PC-3 (cell line): ENCODE data around the gene RALGPS1. TPM values are rescaled to one million over a fixed set of nuclear protein-coding genes. Genes with fewer than 3 reads are reported as not detected.

Experiments used
- ATAC-seq: fragments of 200-7000 bp; cut with Tn5 transposase; 2 replicates; pipeline ENCODE4 v1.9.1; 2020; ENCODE audit warnings: mild to moderate bottlenecking, moderate library complexity
- BruUV-seq: library from RNA; stranded (reverse); fragments of 400-500 nt; replicated peaks from 2 replicates; lab custom pipeline; 2021; lab: Mats Ljungman, UMichigan
- CTCF ChIA-PET: fragments of 300-600 bp; sonication (Branson Sonifier 250); formaldehyde crosslinking; loops from one replicate; lab custom pipeline; 2022; ENCODE audit warnings: antibody characterized with exemption; lab: Charles Lee
- POLR2A ChIA-PET: fragments of 300-600 bp; sonication (Branson Sonifier 250); formaldehyde crosslinking; loops from one replicate; lab custom pipeline; 2022; ENCODE audit warnings: antibody characterized with exemption; ENCODE audit not compliant: unreplicated experiment; lab: Charles Lee
- DNase-seq: peaks from one replicate; pipeline ENCODE4 v3.0.0-alpha.2; 2015
- H2AFZ ChIP-seq: fragments of 300-600 bp; sonication (generic); 2 replicates; pipeline ENCODE4 v1.6.0; 2016; ENCODE audit warnings: antibody characterized with exemption, low read length
- H3F3A ChIP-seq: fragments of 300-600 bp; sonication (generic); one replicate; pipeline ENCODE4 v1.6.0; 2017; ENCODE audit warnings: antibody characterized with exemption, low read length, control low read depth, mild to moderate bottlenecking; ENCODE audit not compliant: unreplicated experiment
- H3K27ac ChIP-seq: fragments of 300-600 bp; sonication (generic); 2 replicates; pipeline ENCODE4 v1.5.1; 2016; ENCODE audit warnings: mild to moderate bottlenecking, low read length
- H3K27me3 ChIP-seq: fragments of 300-600 bp; sonication (generic); 2 replicates; pipeline ENCODE4 v1.6.1; 2016; ENCODE audit warnings: low read length, mixed read lengths
- H3K36me3 ChIP-seq: fragments of 300-600 bp; sonication (generic); 2 replicates; pipeline ENCODE4 v1.6.1; 2016; ENCODE audit warnings: low read depth, mixed run types, low read length, mixed read lengths
- H3K4me1 ChIP-seq: fragments of 300-600 bp; sonication (generic); 2 replicates; pipeline ENCODE4 v1.5.1; 2016; ENCODE audit warnings: low read length; ENCODE audit not compliant: insufficient read depth
- H3K4me2 ChIP-seq: fragments of 300-600 bp; sonication (generic); 2 replicates; pipeline ENCODE4 v1.6.0; 2016; ENCODE audit warnings: low read length
- H3K4me3 ChIP-seq: fragments of 300-600 bp; sonication (generic); 2 replicates; pipeline ENCODE4 v1.5.1; 2016; ENCODE audit warnings: mild to moderate bottlenecking, low read length, mixed read lengths
- H3K79me2 ChIP-seq: fragments of 300-600 bp; sonication (generic); 2 replicates; pipeline ENCODE4 v1.6.1; 2017; ENCODE audit warnings: low read length, mixed read lengths
- H3K9ac ChIP-seq: fragments of 300-600 bp; sonication (generic); 2 replicates; pipeline ENCODE4 v1.6.0; 2016; ENCODE audit warnings: mild to moderate bottlenecking, low read length
- H3K9me2 ChIP-seq: fragments of 300-600 bp; sonication (generic); replicated peaks from 2 replicates; pipeline ENCODE4 v1.6.1; 2016; ENCODE audit warnings: mixed run types, low read length, mixed read lengths
- H3K9me3 ChIP-seq: fragments of 300-600 bp; sonication (generic); 2 replicates; pipeline ENCODE4 v1.6.1; 2016; ENCODE audit warnings: low read length, mixed read lengths
- H4K20me1 ChIP-seq: fragments of 300-600 bp; sonication (generic); 2 replicates; pipeline ENCODE4 v1.6.1; 2016; ENCODE audit warnings: low read length, mixed read lengths
- EZH2 ChIP-seq: fragments of 300-600 bp; sonication (generic); IDR thresholded peaks from one replicate; pipeline ENCODE4 v1.6.1; 2017; ENCODE audit warnings: antibody characterized with exemption, mild to moderate bottlenecking, low read length; ENCODE audit not compliant: unreplicated experiment
- EZH2phosphoT487 ChIP-seq: fragments of 300-600 bp; sonication (generic); IDR thresholded peaks from 2 replicates; pipeline ENCODE4 v1.6.1; 2018; ENCODE audit warnings: mild to moderate bottlenecking, antibody characterized with exemption, low read length, borderline replicate concordance
- intact Hi-C: fragments of 100-400 bp; cut with micrococcal nuclease; formaldehyde crosslinking; loops from 2 replicates; pipeline ENCODE4 v1.9.0; 2023
- total RNA-seq: library from RNA; depleted of rRNA; stranded (reverse); fragments of >200 nt; gene quantifications from 2 replicates; pipeline ENCODE4 v1.2.3, GENCODE V29; 2014
- TF ChIP-seq, protein P1 (sequence below): fragments of 300-600 bp; sonication (generic); conservative IDR thresholded peaks from 2 replicates; pipeline ENCODE4 v1.5.1; 2017; ENCODE audit warnings: antibody characterized with exemption, low read depth, mild to moderate bottlenecking, low read length

The RALGPS1 gene
- total RNA-seq, 1 experiment from 2014 or later, result 10.2 TPM

DNA sequence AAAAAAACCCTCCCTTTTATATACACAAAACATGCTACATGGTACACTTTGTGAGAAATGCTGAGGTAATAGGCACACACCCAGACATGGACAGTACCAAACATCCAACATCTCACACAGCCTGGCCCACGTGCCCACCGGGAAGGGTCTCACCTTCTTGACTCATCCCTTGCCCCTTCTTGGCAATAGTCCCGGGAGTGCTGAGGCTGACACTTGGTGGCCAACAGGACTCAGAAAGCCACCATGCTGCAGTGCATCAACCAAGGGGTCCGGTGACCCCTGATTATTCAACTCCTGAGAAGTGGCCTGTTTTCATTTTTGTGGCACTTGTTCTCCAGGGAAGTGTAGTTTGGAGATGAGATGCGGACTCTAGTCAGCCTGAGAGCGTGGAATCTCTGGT, 172.8 kb downstream of the RALGPS1 start:
- no peak for TF ChIP-seq EZH2phosphoT487
- TF ChIP-seq, protein P1, sequence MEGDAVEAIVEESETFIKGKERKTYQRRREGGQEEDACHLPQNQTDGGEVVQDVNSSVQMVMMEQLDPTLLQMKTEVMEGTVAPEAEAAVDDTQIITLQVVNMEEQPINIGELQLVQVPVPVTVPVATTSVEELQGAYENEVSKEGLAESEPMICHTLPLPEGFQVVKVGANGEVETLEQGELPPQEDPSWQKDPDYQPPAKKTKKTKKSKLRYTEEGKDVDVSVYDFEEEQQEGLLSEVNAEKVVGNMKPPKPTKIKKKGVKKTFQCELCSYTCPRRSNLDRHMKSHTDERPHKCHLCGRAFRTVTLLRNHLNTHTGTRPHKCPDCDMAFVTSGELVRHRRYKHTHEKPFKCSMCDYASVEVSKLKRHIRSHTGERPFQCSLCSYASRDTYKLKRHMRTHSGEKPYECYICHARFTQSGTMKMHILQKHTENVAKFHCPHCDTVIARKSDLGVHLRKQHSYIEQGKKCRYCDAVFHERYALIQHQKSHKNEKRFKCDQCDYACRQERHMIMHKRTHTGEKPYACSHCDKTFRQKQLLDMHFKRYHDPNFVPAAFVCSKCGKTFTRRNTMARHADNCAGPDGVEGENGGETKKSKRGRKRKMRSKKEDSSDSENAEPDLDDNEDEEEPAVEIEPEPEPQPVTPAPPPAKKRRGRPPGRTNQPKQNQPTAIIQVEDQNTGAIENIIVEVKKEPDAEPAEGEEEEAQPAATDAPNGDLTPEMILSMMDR, result no peak
- TF ChIP-seq EZH2, result no peak
- Histone ChIP-seq H3K36me3 (no peaks in the 10 kb centered on the region), H4K20me1 (no peaks in the 10 kb centered on the region), H3K9me3 (no peaks in the 10 kb centered on the region), H2AFZ (no peak overlapping the region), H3K4me3 (no peak overlapping the region), H3K4me2 (no peak overlapping the region), H3K9ac (no peak overlapping the region), H3K79me2 (no peaks in the 10 kb centered on the region), H3K9me2 (no peaks in the 10 kb centered on the region), H3K27ac (no peak overlapping the region), H3K4me1 (no peaks in the 10 kb centered on the region), H3K27me3 (no peaks in the 10 kb centered on the region), H3F3A (no peaks in the 10 kb centered on the region)
- CTCF ChIA-PET, result no interaction called here
- DNase-seq, result no peak
- intact Hi-C loops, result no loop called here
- POLR2A ChIA-PET, result no interaction called here
- ATAC-seq, result no peak
- BruUV-seq, result no TSS peak

GRCh38 chr9:127087836-127088235, 173.3 kb downstream of the RALGPS1 start:
- H2AFZ ChIP-seq, result no peak overlapping the region
- no peak overlapping the region for H3K9ac ChIP-seq
- no peaks in the 10 kb centered on the region for H3F3A ChIP-seq
- no peaks in the 10 kb centered on the region for H3K9me2 ChIP-seq
- BruUV-seq, result no TSS peak
- no peaks in the 10 kb centered on the region for H3K9me3 ChIP-seq
- no peaks in the 10 kb centered on the region for H3K4me1 ChIP-seq
- H3K36me3 ChIP-seq, result no peaks in the 10 kb centered on the region
- no peak overlapping the region for H3K4me2 ChIP-seq
- ATAC-seq, result no peak
- H4K20me1 ChIP-seq, result no peaks in the 10 kb centered on the region
- H3K79me2 ChIP-seq, result no peaks in the 10 kb centered on the region
- TF ChIP-seq EZH2, result no peak
- TF ChIP-seq EZH2phosphoT487, result no peak
- TF ChIP-seq, protein P1, result no peak
- no peak overlapping the region for H3K4me3 ChIP-seq
- intact Hi-C loops, result no loop called here
- POLR2A ChIA-PET, result no interaction called here
- DNase-seq, result no peak
- no peak overlapping the region for H3K27ac ChIP-seq
- H3K27me3 ChIP-seq, result no peaks in the 10 kb centered on the region
- CTCF ChIA-PET, result no interaction called here

DNA sequence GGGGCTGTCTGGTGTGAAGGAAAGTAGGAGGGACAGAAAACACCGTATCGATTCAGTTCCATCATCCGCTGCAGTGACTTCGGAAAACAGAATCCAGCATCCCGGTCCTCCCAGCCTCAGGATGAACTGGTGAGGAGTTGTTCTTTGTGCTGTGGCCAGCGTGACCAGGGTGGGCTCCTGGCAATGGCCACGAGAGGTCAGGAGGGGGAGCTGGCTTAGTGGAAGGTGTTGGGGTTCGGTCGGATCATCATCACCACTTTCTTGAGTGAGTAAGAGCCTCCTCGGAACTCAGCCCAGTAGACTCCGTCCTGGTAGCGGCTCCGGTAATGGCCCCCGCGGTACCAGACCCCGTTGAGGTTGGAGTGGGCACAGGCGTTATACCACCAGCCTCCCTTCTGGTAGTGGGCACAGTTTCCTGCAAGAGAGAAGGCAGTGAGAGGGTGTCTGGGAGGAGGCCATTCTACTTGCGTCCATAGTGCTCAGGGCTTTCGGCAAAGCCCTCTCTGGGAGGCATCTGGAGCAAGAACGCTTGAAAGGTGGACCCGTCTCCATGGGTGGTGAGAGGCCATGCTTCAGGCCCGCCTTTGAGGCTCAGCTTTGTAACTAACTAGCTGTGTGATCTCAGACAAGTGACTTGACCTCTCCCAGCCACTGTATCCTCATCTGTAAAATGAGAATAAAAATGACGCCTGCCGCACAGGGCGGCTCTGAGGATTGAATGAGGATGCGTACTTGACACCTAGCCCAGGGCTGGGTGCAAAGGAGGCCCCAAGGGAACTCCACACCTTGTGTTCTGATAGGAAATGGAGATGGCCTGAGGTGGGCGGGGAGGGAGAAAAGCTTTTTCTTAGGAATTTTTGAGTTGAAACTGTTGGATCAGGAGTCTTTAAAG, 174.4 kb downstream of the RALGPS1 start:
- BruUV-seq, result no TSS peak
- CTCF ChIA-PET, result no interaction called here
- Histone ChIP-seq H3K4me3 (no peak overlapping the region), H3K4me1 (no peaks in the 10 kb centered on the region), H3K9me3 (no peaks in the 10 kb centered on the region), H3K27ac (no peak overlapping the region), H3K27me3 (no peaks in the 10 kb centered on the region), H3K36me3 (no peaks in the 10 kb centered on the region), H3K79me2 (no peaks in the 10 kb centered on the region), H3K9me2 (no peaks in the 10 kb centered on the region), H3F3A (no peaks in the 10 kb centered on the region), H3K9ac (no peak overlapping the region), H4K20me1 (no peaks in the 10 kb centered on the region), H3K4me2 (no peak overlapping the region), H2AFZ (no peak overlapping the region)
- no peak for DNase-seq
- POLR2A ChIA-PET, result no interaction called here
- ATAC-seq, result no peak
- intact Hi-C loops, result no loop called here
- TF ChIP-seq, protein P1, result no peak
- TF ChIP-seq EZH2phosphoT487 (no peak), EZH2 (no peak)
